BE2C (cell line): ENCODE data around the gene ZFYVE21.

ENCODE experiments used
- DNase-seq: peaks from one replicate; pipeline ENCODE4 v3.0.0-alpha.2; 2020
- H3K27me3 ChIP-seq: fragments of 250-450 bp; sonication (Bioruptor Pico); 2 replicates; pipeline ENCODE4 v1.5.1; 2020; ENCODE audit warnings: mild to moderate bottlenecking
- H3K36me3 ChIP-seq: fragments of 250-450 bp; sonication (Bioruptor Pico); 2 replicates; pipeline ENCODE4 v1.5.1; 2020; ENCODE audit warnings: mild to moderate bottlenecking
- H3K4me1 ChIP-seq: fragments of 250-450 bp; sonication (Bioruptor Pico); 2 replicates; pipeline ENCODE4 v1.5.1; 2020
- H3K4me3 ChIP-seq: 2 replicates; pipeline ENCODE4 v1.5.1; 2011; ENCODE audit warnings: low read depth, low read length
- H3K9me3 ChIP-seq: fragments of 250-450 bp; sonication (Bioruptor Pico); 2 replicates; pipeline ENCODE4 v1.5.1; 2020
- TF ChIP-seq, protein P1 (sequence below): IDR thresholded peaks from 2 replicates; pipeline ENCODE4 v1.5.1; 2012; ENCODE audit warnings: mild to moderate bottlenecking, low read depth, low read length

ZFYVE21 gene

DNA sequence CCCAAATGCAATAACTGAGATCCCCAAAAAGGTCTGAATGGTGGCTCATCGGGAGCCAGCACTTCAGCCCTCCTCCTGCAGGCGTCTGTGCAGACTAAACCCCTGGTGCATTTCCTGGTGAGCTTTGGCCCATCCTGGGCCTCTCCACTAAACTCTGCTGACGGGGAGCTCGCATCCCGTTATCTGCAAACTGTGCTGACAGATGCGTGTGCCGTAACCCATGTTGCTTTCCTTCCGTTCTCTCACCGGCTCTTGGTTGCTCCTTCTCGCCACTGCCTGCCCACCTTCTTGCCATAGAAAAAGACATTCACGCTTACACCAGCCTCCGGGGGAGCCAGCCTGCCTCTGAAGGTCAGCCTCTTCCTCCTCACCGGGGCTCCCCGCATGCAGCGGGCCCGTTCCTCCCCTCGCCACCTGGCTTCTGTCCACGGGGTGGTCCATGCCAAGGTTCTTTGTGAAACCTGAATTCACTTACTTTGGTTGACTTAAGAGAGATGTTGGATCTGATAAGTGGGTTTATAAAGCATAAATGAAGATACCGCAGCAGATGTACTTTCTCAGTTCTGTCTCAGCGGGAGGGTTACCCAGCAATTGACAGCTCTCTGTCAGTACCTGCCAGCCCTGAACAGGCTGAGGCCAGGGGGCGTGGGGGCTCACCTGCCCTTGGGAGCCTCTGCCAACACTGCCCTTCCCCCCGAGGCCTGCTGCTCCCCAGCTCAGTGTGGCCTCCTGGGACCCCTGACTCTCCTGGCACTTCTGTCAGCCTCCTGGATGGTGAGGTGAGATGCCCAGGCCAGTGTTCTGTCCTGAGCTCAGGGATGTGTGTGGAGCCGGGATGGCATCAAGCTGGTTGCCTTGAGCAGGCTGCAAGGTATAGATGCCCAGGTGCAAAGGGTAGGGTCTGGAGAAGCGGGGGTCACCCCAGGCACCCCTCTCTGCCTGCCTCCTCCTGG lies 14.2 kb downstream of the ZFYVE21 start:
- TF ChIP-seq, protein P1, sequence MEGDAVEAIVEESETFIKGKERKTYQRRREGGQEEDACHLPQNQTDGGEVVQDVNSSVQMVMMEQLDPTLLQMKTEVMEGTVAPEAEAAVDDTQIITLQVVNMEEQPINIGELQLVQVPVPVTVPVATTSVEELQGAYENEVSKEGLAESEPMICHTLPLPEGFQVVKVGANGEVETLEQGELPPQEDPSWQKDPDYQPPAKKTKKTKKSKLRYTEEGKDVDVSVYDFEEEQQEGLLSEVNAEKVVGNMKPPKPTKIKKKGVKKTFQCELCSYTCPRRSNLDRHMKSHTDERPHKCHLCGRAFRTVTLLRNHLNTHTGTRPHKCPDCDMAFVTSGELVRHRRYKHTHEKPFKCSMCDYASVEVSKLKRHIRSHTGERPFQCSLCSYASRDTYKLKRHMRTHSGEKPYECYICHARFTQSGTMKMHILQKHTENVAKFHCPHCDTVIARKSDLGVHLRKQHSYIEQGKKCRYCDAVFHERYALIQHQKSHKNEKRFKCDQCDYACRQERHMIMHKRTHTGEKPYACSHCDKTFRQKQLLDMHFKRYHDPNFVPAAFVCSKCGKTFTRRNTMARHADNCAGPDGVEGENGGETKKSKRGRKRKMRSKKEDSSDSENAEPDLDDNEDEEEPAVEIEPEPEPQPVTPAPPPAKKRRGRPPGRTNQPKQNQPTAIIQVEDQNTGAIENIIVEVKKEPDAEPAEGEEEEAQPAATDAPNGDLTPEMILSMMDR: no peak
- Histone ChIP-seq H3K4me3 (no peak overlapping the region), H3K4me1 (peaks cover 8% of the 10 kb centered on the region), H3K36me3 (peaks cover 55% of the 10 kb centered on the region), H3K27me3 (no peaks in the 10 kb centered on the region), H3K9me3 (no peaks in the 10 kb centered on the region)
- no peak for DNase-seq

DNA sequence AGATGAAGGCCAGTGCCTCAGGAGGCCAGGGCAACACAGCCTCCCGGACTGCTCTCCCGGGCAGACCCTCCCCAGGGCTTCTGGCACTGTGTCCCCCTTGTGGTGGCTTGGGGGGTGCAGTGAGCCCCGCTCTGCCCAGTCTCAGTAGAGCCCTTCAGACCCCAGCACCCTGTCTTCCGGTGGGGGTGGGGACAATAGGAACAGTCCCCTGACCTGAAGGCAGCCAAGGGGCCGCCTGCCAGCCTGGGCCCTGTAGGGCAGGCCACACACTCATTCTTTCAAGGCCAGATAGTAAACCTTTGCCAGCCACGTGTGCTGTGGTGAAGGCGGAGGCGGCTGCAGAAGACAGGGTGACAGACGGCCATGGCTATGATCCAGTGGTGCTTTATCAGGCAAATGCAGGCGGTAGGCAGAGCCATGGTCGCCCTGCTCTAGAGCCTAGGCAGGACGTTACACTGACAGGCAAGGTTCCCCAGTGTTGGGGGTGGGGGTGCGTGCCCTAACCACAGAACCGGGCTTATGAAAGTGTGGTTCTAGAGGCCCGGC lies 15.0 kb downstream of the ZFYVE21 start:
- H3K4me3 ChIP-seq: no peak overlapping the region
- H3K36me3 ChIP-seq: peaks cover 63% of the 10 kb centered on the region
- H3K27me3 ChIP-seq: no peaks in the 10 kb centered on the region
- TF ChIP-seq, protein P1: peak; percentile 39; the same call in 1 of the 2 replicates
- no peaks in the 10 kb centered on the region for H3K9me3 ChIP-seq
- peaks cover 8% of the 10 kb centered on the region for H3K4me1 ChIP-seq
- peak; percentile 45 for DNase-seq

DNA sequence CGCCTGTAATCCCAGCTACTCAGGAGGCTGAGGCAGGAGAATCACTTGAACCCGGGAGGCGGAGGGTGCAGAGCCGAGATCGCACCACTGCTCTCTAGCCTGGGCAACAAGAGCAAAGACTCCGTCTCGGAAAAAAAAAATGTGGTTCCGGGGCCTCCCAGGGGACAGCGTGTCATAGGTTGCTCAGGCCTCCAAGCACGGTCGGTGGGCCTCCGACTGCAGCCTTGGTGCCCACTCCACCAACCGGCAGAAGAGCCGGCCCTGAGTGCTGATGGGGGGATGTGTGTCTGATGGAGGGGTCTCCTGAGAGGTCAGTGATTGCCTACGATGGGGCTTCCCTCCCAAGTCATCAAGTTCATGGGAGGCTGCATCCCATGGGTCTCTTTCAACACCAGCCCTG lies 15.9 kb downstream of the ZFYVE21 start:
- no peak overlapping the region for H3K4me3 ChIP-seq
- no peak for DNase-seq
- H3K4me1 ChIP-seq: peaks cover 8% of the 10 kb centered on the region
- TF ChIP-seq, protein P1: no peak
- H3K36me3 ChIP-seq: peaks cover 68% of the 10 kb centered on the region
- no peaks in the 10 kb centered on the region for H3K27me3 ChIP-seq
- no peaks in the 10 kb centered on the region for H3K9me3 ChIP-seq

DNA sequence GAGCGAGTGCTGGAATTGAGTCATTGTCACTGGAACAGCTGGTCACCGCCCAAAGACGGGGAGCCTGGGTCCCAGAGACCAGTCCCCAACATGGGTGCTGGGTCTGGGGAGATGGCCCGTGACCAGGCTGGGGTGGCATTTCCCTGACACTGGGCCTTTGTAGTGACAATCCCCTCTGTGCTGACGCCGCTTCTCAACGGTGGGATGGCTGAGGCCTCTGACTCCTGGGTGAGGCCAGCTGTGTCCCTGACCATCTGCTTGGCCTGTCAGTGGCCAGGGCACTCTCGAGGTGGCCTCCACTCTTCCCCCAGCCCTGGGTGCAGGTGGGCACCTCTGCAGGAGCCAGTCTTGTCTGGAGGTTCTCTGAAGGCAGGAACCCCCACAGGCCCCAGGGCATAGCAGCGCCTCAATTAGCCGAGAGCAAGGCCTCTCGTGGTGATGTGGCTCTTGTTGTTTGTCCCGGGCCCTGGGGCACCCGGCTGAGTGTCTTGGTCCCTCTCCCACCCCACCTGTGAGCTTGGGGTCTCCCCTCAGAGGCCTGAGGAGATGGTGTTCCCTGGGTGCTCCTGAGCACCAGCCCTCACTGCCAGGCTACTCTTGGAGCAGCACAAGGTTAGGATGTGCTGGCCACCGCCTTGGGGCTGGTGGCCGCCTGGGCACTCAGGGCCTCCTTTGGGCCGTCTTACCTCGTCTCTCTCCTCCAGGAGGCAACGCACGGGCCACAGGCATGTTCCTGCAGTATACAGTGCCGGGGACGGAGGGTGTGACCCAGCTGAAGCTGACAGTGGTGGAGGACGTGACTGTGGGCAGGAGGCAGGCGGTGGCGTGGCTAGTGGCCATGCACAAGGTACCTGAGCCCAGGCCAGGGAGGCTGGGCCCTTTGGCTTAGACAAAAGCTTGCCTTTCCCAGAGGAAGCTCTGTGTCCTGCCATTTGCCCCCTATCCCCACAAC lies 16.6 kb downstream of the ZFYVE21 start:
- TF ChIP-seq, protein P1: no peak
- Histone ChIP-seq H3K36me3 (peaks cover 75% of the 10 kb centered on the region), H3K27me3 (no peaks in the 10 kb centered on the region), H3K9me3 (no peaks in the 10 kb centered on the region), H3K4me3 (no peak overlapping the region), H3K4me1 (peaks cover 8% of the 10 kb centered on the region)
- no peak for DNase-seq

DNA sequence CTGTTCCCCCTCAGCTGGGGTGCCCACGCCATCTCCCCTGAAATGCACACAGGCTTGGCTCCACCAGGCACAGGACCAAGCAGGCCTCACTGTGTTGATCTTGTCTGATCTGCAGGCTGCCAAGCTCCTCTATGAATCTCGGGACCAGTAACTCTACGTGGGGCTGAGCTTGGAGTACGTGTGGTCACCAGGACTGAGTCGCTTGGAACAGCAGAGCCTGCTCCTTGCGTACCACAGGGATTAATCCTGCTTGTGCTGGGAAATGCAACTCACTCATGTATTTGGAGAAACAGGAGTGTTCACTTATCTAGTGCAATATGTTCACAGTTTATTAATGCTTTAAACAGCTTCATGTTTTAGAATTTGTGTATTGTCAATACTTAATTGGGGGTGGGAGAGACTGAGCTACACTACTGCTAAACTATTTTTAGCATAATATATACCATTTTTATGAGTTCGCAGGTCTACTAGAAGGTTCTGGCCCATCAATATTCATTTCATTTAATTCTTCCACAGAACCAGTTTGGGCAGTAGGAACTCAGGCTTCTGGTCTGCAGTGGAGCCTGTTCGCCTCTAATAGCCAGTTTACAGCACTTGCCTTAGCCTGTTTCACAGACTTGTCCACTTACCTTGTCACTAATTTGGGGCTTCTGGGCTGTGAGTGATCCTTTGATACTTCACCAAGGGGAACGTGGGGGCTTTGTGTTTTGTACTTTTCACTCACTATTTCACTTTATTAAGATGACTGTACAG lies 17.4 kb downstream of the ZFYVE21 start:
- TF ChIP-seq, protein P1: no peak
- Histone ChIP-seq H3K4me3 (no peak overlapping the region), H3K27me3 (no peaks in the 10 kb centered on the region), H3K9me3 (no peaks in the 10 kb centered on the region), H3K36me3 (peaks cover 82% of the 10 kb centered on the region), H3K4me1 (peaks cover 8% of the 10 kb centered on the region)
- no peak for DNase-seq
